Measurements from ENCODE around the gene ITGB4. TPM values are rescaled to one million over a fixed set of nuclear protein-coding genes. Genes with fewer than 3 reads are reported as not detected.

ITGB4 gene
- total RNA-seq, 6 experiments from 2014 or later: 0.28 to 1.0 (median 0.76) TPM; not detected in 1

GRCh38 chr17:75784473-75785015 is 63.3 kb downstream of the ITGB4 start, which contains the start of gene UNK:
UNK (plus strand) TSS chr17:75784806; CDS start chr17:75784881, 75 bp downstream.
- Mint-ChIP-seq H3K27me3 (ENCODE audit: insufficient read depth) (peaks cover 2% of the 10 kb centered on the region), H3K4me3 (peak within 1 kb of the TSS; percentile 88), H3K4me1 (ENCODE audit: low read depth) (peaks cover 44% of the 10 kb centered on the region), H3K36me3 (ENCODE audit: low read depth) (peaks cover 19% of the 10 kb centered on the region), H3K27ac (peak within 1 kb of the TSS; percentile 99), H3K9me3 (peaks cover 7% of the 10 kb centered on the region)
- peak; percentile 99 for DNase-seq
- no peak for TF ChIP-seq CTCF (IDR thresholded peaks at IDR 0.05)

- peak; percentile 78 for DNase-seq
- Mint-ChIP-seq H3K4me1 (ENCODE audit: low read depth) (peaks cover 38% of the 10 kb centered on the region), H3K27me3 (ENCODE audit: insufficient read depth) (no peaks in the 10 kb centered on the region), H3K27ac (peak overlapping the region; percentile 99), H3K9me3 (peaks cover 3% of the 10 kb centered on the region; the same call in 1 of the 2 replicates), H3K36me3 (ENCODE audit: low read depth) (peaks cover 16% of the 10 kb centered on the region), H3K4me3 (peak overlapping the region; percentile 88)
- no peak for TF ChIP-seq CTCF (IDR thresholded peaks at IDR 0.05)
These were observed 64.0 kb downstream of the ITGB4 start for GRCh38 chr17:75785016-75785890.

- peaks cover 9% of the 10 kb centered on the region for H3K36me3 Mint-ChIP-seq (ENCODE audit: low read depth)
- H3K4me1 Mint-ChIP-seq (ENCODE audit: low read depth): peaks cover 22% of the 10 kb centered on the region
- H3K4me3 Mint-ChIP-seq: no peak overlapping the region
- no peak overlapping the region for H3K27ac Mint-ChIP-seq
- no peak for TF ChIP-seq CTCF (IDR thresholded peaks at IDR 0.05)
- no peak for DNase-seq
- no peaks in the 10 kb centered on the region for H3K27me3 Mint-ChIP-seq (ENCODE audit: insufficient read depth)
- H3K9me3 Mint-ChIP-seq: no peaks in the 10 kb centered on the region
These were observed 70.0 kb downstream of the ITGB4 start for GRCh38 chr17:75791254-75791653.

GRCh38 chr17:75793460-75793859 is 72.2 kb downstream of the ITGB4 start:
- Mint-ChIP-seq H3K9me3 (no peaks in the 10 kb centered on the region), H3K27ac (no peak overlapping the region), H3K27me3 (ENCODE audit: insufficient read depth) (no peaks in the 10 kb centered on the region), H3K4me3 (no peak overlapping the region), H3K4me1 (ENCODE audit: low read depth) (peaks cover 14% of the 10 kb centered on the region), H3K36me3 (ENCODE audit: low read depth) (peaks cover 6% of the 10 kb centered on the region; the same call in 1 of the 2 replicates)
- no peak for DNase-seq
- TF ChIP-seq CTCF (IDR thresholded peaks at IDR 0.05): no peak

GRCh38 chr17:75795820-75796607 is 74.8 kb downstream of the ITGB4 start:
- TF ChIP-seq CTCF (IDR thresholded peaks at IDR 0.05): no peak
- Mint-ChIP-seq H3K36me3 (ENCODE audit: low read depth) (peaks cover 14% of the 10 kb centered on the region; the same call in 1 of the 2 replicates), H3K9me3 (no peaks in the 10 kb centered on the region), H3K27ac (no peak overlapping the region), H3K27me3 (ENCODE audit: insufficient read depth) (no peaks in the 10 kb centered on the region), H3K4me1 (ENCODE audit: low read depth) (peaks cover 14% of the 10 kb centered on the region), H3K4me3 (no peak overlapping the region)
- no peak for DNase-seq

Data from HFFc6 (cell line).